Measurements from ENCODE around the gene FAT2.
"Not testable (repeated sequence)": the region's sequence is repeated elsewhere in the genome, so short reads cannot be mapped to it uniquely, and the experiment has no call there.

The FAT2 gene

DNA sequence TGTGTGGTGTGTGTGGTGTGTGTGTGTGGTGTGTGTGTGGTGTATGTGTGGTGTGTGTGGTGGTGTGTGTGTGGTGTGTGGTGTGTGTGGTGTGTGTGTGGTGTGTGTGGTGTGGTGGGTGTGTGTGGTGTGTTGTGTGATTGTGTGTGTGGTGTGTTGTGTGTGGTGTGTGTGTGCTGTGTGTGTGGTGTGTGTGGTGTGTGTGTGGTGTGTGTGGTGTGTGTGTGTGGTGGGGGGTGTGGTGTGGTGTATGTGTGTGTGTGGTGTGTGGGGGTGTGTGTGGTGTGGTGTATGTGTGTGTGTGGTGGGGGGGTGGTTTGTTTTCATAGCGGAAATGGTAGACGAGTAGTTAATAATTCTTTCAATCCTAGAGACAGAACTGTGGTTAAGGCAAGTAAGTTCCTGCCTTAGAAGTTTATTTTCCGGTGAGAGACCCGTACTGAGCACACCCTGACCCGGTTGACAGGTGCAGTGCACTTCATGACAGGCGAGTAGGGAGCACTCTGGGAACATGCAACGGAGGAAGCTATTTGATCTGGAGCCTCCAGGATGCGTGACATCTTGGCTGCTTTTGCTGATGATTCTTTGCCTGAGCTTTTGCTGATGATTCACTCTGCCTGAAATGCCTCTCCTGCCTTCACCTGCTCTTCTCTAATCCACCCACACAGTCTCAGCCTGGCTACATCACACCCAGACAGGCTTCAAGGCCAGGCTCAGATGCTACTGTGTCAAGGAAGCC, 21.7 kb upstream of the FAT2 start:
- DNase-seq, result no peak

DNA sequence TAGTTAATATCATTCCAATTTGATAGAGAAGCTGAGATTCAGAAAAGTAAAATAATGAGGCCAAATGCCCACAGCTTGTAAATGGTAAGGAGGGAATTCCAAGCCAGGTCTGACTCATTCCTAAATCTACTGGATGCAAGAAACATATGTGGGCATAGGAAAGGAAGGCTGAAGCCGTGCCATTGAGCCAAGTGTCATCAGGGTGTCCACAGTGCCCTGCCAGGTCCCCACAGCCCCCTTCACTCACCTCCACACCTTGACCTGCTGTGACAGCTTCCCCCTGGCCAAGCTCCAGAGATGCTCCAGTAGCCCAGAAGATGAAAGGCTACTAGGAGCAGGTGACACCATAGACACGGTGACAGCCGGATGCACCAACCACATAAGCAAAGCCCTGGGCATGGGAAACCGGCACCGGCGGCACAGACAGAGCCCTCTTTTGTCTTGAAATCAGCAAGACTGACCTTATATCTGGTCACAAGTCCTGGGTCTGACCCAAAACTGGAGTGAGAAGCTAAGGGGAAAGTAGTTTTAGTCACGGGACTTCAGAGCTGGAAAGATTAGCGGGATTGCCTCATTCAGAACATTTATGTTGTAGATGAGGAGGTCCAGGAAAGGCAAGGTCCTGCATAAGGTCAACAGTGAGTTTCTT, 20.1 kb upstream of the FAT2 start:
- no peak for DNase-seq

GRCh38 chr5:151608522-151608921, 17.4 kb upstream of the FAT2 start:
- no peak for DNase-seq

- DNase-seq, result no peak
These were observed 16.2 kb upstream of the FAT2 start for GRCh38 chr5:151607304-151607703.

DNA sequence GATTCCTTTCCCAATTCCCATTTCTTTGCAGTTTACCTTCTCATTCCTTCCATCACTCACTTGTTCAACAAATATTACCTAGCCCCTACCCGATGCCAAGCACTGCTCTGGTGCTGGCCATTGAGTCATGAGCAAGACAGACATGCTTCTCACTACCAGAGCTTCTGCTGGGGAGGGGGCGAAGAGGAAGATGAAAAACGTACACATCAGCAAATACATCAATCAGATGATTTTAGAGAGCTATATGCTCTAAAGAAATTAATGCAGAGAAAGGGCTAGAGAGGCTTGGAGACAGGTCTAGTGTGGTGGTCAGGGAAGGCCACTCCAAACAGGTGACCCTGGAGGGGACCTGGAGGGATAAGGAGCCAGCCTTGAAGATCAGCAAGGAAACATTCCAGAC, 14.4 kb upstream of the FAT2 start:
- DNase-seq, result no peak

DNA sequence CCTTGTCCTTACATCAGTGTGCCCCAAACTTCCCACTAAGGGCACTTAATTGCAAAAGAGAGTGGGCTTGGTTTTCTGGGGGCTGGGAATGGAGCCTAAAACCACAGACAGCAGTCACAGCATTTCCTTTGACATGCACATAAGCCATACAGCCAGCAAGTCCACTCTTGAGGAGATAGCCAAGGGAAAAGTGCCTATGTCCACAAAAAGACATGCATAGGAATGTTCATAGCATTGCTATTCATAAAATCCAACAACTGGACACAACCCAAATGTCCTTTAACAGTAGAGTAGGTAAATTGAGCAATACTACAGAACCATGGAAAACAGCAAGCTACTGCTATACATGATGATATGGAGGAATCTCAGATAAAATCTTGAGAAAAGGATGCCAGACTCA, 11.7 kb upstream of the FAT2 start:
- no peak for DNase-seq

GRCh38 chr5:151601391-151601790, 10.3 kb upstream of the FAT2 start:
- no peak for DNase-seq

DNA sequence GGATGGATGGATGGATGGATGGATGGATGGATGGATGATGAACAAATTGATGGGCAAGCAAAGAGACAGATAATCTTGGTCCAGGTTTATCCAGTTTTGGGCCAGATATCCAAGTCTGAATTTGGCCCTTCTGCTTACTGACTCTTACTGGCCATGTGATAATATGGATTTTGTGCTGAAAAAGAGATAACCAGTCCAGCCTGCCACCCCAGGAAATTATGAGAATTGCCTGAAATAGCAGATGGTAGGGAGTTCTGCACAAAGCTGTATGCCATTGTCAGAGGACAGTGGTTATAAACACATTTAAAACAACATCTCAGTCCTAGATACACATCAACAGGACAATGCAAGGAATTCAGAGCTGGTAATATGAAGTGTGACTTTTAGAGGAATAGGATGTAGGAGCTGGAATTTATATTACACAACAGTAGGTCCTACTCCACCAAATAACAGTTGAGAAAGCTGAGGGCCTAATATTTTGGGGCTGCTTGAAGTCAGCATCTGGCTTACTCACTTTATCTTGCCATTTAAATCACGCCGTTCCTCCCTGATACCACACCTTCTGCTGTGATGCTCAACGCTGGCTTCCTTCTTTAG, 9.0 kb upstream of the FAT2 start:
- no peak for DNase-seq

DNA sequence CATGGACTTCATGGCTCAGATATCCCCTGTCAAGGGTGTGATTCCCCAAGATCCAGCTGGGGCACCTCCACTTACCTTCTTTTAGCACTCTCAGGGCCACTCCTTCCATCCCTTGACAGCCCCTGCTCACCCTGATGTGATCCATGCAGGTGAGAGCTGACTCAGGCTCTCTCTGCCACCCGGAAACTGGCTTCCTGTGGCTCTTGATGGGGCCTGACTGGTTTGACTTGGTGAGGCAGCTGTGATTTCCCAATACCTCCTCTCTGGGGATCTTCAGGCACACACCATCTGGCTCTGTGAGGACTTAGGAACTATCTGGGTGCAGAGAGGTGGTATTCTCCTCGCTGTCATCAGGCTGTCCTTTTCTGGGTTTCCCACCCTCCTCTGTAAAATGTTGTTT, 7.9 kb upstream of the FAT2 start:
- no peak for DNase-seq

- no peak for DNase-seq
These were observed 7.4 kb upstream of the FAT2 start for GRCh38 chr5:151598549-151598948.

DNA sequence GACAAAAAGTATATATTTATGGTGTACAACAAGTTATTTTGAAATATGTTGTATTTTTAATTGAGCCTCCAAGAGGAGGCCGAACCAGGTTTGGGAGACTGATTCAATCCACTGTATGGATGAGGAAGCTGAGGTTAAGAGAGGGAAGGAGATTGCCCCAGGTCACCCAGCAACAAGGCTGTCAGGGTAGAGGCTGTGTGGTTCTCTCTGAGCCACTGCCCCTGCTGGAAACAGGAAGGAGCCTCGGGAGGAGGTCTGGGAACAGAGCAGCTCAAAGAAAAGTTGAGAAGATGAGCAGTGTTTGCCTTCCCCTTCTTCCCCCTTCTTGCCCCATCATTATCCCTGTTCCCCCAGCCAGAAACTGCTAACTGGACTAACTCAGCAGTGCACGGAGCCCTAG, 6.6 kb upstream of the FAT2 start:
- no peak for DNase-seq

- no peak for DNase-seq
These were observed 5.9 kb upstream of the FAT2 start for GRCh38 chr5:151596828-151597539.

GRCh38 chr5:151595411-151595826, 4.3 kb upstream of the FAT2 start:
- no peak for DNase-seq

GRCh38 chr5:151592855-151593408, 1.8 kb upstream of the FAT2 start:
- DNase-seq, result no peak

GRCh38 chr5:151589878-151590570, 1.1 kb downstream of the FAT2 start:
- no peak for DNase-seq

DNA sequence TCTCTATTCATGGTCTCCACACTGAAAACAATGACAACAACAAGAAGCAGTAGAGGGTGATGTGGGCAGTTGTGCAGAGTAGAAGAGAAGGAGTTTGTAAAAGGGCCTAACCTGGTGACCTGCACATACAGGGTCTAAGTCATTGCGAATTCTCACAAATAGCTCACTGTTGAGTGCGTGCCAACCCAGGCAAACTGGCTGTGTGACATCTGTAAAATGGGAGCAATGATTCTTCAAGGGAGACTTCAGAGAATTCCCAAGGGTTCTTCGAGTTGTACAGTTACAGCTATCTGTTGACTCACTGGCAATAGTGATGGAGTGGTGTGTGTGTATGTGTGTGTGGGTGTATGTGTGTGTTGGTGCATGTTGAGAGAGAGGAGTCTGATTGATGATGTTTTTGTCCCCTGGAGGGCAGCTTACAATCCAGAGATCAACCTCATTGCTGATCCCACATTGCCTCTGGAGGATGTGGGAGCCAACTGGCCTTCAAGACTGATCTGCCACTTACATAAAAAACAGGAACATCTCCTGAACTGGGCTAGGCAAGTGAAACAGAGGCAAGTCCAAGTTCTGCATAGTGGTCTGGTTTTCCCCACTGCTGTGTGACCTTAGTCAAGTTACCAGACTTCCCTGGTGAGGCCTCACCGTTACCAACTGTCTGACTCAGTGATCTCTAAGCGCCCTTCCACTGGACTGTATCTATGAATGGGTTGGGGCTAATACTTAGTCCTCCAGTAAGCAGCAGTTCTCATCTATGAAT, 3.2 kb downstream of the FAT2 start:
- DNase-seq, result no peak

- DNase-seq, result no peak
These were observed 5.2 kb downstream of the FAT2 start for GRCh38 chr5:151585970-151586369.

- DNase-seq, result not testable (repeated sequence)
These were observed 5.8 kb downstream of the FAT2 start for GRCh38 chr5:151585344-151585743.

GRCh38 chr5:151584057-151584937, 6.8 kb downstream of the FAT2 start:
- DNase-seq, result no peak

DNA sequence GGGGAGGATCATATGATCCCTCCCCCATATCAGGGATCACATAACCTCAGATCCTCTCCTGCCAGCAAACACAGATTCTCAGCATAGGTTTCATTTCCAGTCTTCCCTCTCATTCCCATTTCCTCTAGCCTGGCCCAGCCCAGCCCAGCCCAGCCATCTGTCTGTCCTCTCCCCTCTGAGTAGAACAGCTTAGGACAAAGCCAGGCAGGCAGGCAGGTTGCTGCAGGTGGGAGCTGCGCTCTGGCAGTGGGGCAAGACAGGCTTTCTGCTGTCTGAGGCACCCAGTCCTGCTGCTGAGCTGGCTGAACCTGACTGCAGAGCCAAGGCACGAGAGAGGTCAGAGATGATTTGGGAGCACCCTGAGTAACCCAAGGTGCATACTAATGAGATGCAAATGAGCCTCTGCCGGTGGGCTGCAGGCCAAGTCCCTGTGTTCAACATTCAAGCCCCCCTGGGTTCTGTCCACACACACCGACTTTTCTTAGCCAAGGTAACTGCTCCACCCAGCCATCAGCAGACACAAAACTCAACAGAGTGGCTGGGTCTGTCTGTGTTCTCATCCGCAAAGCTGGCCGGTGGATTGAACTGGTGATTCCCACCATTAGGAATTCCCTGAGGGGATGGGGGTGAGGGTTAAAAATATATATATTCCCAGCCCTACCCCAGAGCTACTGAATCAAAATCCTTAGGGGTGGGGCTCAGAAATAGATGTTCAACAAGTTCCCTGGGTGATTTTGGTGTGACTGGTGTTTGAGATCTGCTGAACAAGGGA, 9.1 kb downstream of the FAT2 start:
- no peak for DNase-seq

All from NCI-H2029 treated with DMSO at 0.1 percent for 48 hours (cell line).